BE2C (cell line): ENCODE data around the gene FBXO8.

ENCODE experiments used
- DNase-seq: peaks from one replicate; pipeline ENCODE4 v3.0.0-alpha.2; 2020
- H3K27me3 ChIP-seq: fragments of 250-450 bp; sonication (Bioruptor Pico); 2 replicates; pipeline ENCODE4 v1.5.1; 2020; ENCODE audit warnings: mild to moderate bottlenecking
- H3K36me3 ChIP-seq: fragments of 250-450 bp; sonication (Bioruptor Pico); 2 replicates; pipeline ENCODE4 v1.5.1; 2020; ENCODE audit warnings: mild to moderate bottlenecking
- H3K4me1 ChIP-seq: fragments of 250-450 bp; sonication (Bioruptor Pico); 2 replicates; pipeline ENCODE4 v1.5.1; 2020
- H3K4me3 ChIP-seq: 2 replicates; pipeline ENCODE4 v1.5.1; 2011; ENCODE audit warnings: low read depth, low read length
- H3K9me3 ChIP-seq: fragments of 250-450 bp; sonication (Bioruptor Pico); 2 replicates; pipeline ENCODE4 v1.5.1; 2020
- CTCF ChIP-seq: IDR thresholded peaks from 2 replicates; pipeline ENCODE4 v1.5.1; 2012; ENCODE audit warnings: mild to moderate bottlenecking, low read depth, low read length

FBXO8 gene

GRCh38 chr4:174318829-174319764 is 35.6 kb upstream of the FBXO8 start:
- Histone ChIP-seq H3K4me1 (peaks cover 28% of the 10 kb centered on the region), H3K36me3 (peaks cover 81% of the 10 kb centered on the region), H3K9me3 (no peaks in the 10 kb centered on the region), H3K4me3 (no peak overlapping the region), H3K27me3 (no peaks in the 10 kb centered on the region)
- DNase-seq, result no peak
- peak; percentile 67 for TF ChIP-seq CTCF

GRCh38 chr4:174317531-174317930 is 34.1 kb upstream of the FBXO8 start:
- Histone ChIP-seq H3K4me3 (no peak overlapping the region), H3K9me3 (no peaks in the 10 kb centered on the region), H3K27me3 (no peaks in the 10 kb centered on the region), H3K4me1 (peaks cover 42% of the 10 kb centered on the region), H3K36me3 (peaks cover 92% of the 10 kb centered on the region)
- no peak for TF ChIP-seq CTCF
- no peak for DNase-seq

DNA sequence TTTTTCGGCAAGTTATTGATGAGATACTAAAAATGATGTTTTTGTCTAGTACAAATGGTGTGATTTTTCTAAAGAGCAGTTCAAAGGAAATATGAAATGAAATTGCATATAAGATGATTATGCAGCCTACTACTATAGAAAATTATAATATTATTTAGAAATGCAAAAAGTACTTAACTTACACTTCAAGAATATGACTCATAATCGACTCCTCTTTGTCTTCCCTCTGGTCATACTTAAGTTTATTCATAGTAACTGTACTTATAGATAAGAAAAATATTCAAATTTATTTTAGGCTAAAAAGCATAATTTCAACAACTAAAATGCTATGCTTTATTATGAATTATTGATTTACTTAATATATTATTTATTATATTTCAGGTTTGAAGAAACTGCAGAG is 33.5 kb upstream of the FBXO8 start:
- H3K4me1 ChIP-seq, result peaks cover 48% of the 10 kb centered on the region
- H3K36me3 ChIP-seq, result peaks cover 93% of the 10 kb centered on the region
- H3K4me3 ChIP-seq, result no peak overlapping the region
- H3K9me3 ChIP-seq, result no peaks in the 10 kb centered on the region
- TF ChIP-seq CTCF, result no peak
- DNase-seq, result no peak
- H3K27me3 ChIP-seq, result no peaks in the 10 kb centered on the region

DNA sequence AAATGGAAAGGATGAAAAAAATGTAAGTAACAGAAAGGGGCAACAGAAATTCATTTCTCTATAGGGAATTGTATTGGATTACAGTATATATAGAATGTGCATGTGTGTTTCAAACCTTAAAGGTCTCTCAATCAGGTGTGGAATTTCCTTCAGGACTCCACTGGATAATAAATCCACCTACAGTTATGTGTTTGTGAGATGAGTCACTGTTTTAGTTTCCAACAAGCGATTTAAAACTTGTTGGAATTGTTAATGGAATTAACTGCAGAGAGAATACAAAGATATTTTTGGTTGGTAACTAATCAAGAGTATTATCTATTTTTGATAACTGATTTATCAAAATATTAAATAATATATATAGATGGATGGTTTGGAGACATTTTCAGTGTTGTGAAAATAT is 33.1 kb upstream of the FBXO8 start:
- Histone ChIP-seq H3K9me3 (no peaks in the 10 kb centered on the region), H3K4me1 (peaks cover 52% of the 10 kb centered on the region), H3K27me3 (no peaks in the 10 kb centered on the region), H3K4me3 (no peak overlapping the region), H3K36me3 (peaks cover 95% of the 10 kb centered on the region)
- TF ChIP-seq CTCF, result no peak
- DNase-seq, result no peak

DNA sequence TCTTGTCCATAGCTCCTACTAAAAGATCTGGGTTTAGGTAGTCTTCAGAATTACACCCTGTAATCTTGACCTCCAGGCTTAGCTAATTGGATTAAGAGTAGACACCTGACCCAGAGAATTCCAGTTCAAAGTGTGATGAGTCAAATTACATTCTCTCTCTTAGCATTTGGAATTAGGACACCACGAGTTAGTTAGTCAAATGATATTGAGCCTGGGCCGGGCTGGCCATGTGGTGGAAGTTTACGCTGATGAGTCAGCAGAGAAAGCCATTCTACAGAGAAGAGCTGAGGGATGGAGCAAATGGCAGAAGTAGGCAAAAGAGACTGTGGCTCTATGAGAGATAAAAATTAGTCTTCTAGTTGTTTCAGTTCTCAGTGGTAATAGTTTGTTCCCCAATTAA is 31.3 kb upstream of the FBXO8 start:
- H3K4me1 ChIP-seq, result peaks cover 49% of the 10 kb centered on the region
- TF ChIP-seq CTCF, result no peak
- DNase-seq, result peak; percentile 63

DNA sequence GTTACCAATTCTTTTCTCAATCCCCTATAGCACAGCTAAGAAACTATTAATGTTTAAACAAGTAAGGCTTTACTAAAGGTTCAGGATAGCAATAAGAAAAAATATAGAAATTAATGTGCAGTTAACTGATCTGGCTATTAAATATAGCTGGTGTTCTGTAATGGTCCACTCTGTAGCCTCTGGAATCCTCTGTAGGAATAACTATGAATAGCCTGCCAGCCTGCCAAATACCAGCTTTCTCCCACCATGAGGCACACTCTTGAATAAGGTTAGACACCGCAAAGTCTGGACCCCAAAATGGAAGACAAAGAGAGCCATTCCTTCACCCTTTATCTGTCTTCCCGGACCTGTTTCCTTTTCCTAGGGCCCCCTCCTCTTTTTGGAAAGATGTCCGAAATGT is 30.8 kb upstream of the FBXO8 start:
- TF ChIP-seq CTCF, result no peak
- DNase-seq, result no peak
- peaks cover 52% of the 10 kb centered on the region for H3K4me1 ChIP-seq
- H3K27me3 ChIP-seq, result no peaks in the 10 kb centered on the region
- H3K9me3 ChIP-seq, result no peaks in the 10 kb centered on the region
- peaks cover 95% of the 10 kb centered on the region for H3K36me3 ChIP-seq
- H3K4me3 ChIP-seq, result no peak overlapping the region

More for the DNA sequence above, 31.3 kb upstream of the FBXO8 start:
- Histone ChIP-seq H3K36me3 (peaks cover 95% of the 10 kb centered on the region), H3K27me3 (no peaks in the 10 kb centered on the region), H3K4me3 (no peak overlapping the region), H3K9me3 (no peaks in the 10 kb centered on the region)
